ENCODE measurements around the gene NFATC1. TPM values are rescaled to one million over a fixed set of nuclear protein-coding genes. Genes with fewer than 3 reads are reported as not detected.

The NFATC1 gene
- total RNA-seq, 2 donors from 2014 or later = 20.3 to 79.3 TPM

DNA sequence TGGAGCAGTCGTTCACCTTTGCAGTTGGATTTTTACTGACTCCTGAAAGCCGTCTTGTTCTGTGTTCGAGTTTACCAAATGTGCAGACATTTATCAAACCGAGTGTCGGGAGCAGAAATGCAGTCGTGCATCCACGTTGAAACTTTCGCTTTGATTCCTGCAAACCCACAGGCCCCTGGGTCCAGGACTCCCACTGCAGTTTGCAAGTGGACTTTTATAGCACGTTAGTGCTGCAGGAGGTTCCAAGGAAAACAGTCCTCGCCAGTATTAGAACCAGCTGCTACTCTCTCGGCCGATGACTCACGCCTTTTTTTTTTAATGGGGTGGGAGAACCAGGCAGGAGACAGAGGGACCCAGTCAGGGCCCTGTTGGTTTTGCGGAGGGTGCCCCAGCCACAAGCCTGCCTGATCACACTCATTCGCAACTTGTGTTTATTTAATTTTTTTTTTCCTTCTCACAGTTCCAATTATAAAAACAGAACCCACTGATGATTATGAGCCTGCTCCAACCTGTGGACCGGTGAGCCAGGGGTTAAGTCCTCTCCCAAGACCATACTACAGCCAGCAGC lies 90.1 kb downstream of the NFATC1 start:
- Mint-ChIP-seq H3K36me3 (ENCODE audit: low read depth) (peaks cover 31% of the 10 kb centered on the region), H3K27me3 (no peaks in the 10 kb centered on the region), H3K27ac (no peak overlapping the region), H3K9me3 (no peaks in the 10 kb centered on the region), H3K4me3 (no peak overlapping the region), H3K4me1 (no peaks in the 10 kb centered on the region)
- no peak for ATAC-seq (replicated peaks)

DNA sequence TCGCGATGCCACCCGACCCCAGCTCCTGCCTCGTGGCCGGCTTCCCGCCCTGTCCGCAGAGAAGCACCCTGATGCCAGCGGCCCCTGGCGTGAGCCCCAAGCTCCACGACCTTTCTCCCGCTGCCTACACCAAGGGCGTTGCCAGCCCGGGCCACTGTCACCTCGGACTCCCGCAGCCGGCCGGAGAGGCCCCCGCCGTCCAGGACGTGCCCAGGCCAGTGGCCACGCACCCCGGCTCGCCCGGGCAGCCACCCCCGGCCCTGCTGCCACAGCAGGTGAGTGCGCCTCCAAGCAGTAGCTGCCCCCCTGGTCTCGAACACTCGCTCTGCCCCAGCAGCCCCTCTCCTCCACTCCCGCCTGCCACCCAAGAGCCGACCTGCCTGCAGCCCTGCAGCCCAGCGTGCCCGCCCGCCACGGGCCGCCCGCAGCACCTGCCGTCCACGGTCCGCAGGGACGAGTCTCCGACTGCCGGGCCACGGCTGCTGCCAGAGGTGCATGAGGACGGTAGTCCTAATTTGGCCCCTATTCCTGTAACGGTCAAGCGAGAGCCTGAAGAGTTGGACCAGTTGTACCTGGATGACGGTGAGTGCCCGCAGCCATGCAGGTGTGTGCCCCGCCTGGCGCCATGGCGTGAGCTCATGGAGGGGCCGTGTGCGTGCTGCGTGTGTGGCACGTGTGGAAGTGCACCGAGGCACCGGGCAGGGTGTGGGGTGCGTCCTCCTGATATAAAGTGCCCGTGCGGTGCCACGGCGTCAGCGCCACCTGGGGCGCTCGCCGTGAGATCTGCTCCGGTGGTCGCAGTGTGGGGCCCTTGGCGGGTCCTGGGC lies 90.8 kb downstream of the NFATC1 start:
- Mint-ChIP-seq H3K4me3 (no peak overlapping the region), H3K27me3 (no peaks in the 10 kb centered on the region), H3K4me1 (no peaks in the 10 kb centered on the region), H3K9me3 (no peaks in the 10 kb centered on the region), H3K36me3 (ENCODE audit: low read depth) (peaks cover 38% of the 10 kb centered on the region), H3K27ac (no peak overlapping the region)
- no peak for ATAC-seq (replicated peaks)

DNA sequence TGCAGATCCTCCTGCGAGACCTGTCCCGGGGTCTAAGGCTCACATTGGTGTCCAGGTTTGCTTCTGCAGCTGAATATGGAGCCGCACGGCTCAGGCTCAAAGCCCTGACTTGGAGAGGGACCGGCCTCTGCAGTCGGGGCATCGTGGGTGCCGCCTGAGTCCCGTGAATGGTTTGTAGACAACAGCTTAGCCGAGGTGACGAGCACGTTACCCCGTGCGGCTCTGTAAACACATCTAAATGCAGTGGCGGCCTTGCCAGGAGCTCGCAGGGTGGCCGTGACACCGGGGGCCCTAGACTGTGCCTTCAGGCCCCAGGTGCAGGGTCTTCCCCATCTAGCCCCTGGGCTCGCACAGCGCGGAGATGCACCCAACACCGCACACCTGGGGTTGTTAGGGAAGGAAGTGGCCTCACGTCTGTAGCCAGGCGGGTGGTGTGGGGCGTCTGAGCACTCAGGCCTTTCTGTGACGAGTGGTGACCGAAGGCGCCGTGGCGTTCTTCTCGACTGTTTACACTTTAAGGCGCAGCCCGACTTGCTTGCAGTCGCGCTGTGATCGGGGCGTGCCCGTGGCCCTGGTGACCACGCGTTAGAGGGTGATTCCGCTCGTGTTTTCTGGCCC lies 91.6 kb downstream of the NFATC1 start:
- no peak for ATAC-seq (replicated peaks)
- no peaks in the 10 kb centered on the region for H3K9me3 Mint-ChIP-seq
- H3K4me1 Mint-ChIP-seq = no peaks in the 10 kb centered on the region
- H3K27me3 Mint-ChIP-seq = no peaks in the 10 kb centered on the region
- no peak overlapping the region for H3K27ac Mint-ChIP-seq
- peaks cover 45% of the 10 kb centered on the region for H3K36me3 Mint-ChIP-seq (ENCODE audit: low read depth)
- no peak overlapping the region for H3K4me3 Mint-ChIP-seq

GRCh38 chr18:79487801-79488201 lies 92.1 kb downstream of the NFATC1 start:
- H3K27ac Mint-ChIP-seq = no peak overlapping the region
- H3K36me3 Mint-ChIP-seq (ENCODE audit: low read depth) = peaks cover 48% of the 10 kb centered on the region
- no peaks in the 10 kb centered on the region for H3K4me1 Mint-ChIP-seq
- H3K9me3 Mint-ChIP-seq = no peaks in the 10 kb centered on the region
- H3K4me3 Mint-ChIP-seq = no peak overlapping the region
- no peak for ATAC-seq (replicated peaks)
- no peaks in the 10 kb centered on the region for H3K27me3 Mint-ChIP-seq

GRCh38 chr18:79488311-79489050 lies 92.8 kb downstream of the NFATC1 start:
- Mint-ChIP-seq H3K9me3 (no peaks in the 10 kb centered on the region), H3K27ac (no peak overlapping the region), H3K27me3 (no peaks in the 10 kb centered on the region), H3K4me3 (no peak overlapping the region), H3K36me3 (ENCODE audit: low read depth) (peaks cover 51% of the 10 kb centered on the region), H3K4me1 (no peaks in the 10 kb centered on the region)
- ATAC-seq (replicated peaks) = no peak

DNA sequence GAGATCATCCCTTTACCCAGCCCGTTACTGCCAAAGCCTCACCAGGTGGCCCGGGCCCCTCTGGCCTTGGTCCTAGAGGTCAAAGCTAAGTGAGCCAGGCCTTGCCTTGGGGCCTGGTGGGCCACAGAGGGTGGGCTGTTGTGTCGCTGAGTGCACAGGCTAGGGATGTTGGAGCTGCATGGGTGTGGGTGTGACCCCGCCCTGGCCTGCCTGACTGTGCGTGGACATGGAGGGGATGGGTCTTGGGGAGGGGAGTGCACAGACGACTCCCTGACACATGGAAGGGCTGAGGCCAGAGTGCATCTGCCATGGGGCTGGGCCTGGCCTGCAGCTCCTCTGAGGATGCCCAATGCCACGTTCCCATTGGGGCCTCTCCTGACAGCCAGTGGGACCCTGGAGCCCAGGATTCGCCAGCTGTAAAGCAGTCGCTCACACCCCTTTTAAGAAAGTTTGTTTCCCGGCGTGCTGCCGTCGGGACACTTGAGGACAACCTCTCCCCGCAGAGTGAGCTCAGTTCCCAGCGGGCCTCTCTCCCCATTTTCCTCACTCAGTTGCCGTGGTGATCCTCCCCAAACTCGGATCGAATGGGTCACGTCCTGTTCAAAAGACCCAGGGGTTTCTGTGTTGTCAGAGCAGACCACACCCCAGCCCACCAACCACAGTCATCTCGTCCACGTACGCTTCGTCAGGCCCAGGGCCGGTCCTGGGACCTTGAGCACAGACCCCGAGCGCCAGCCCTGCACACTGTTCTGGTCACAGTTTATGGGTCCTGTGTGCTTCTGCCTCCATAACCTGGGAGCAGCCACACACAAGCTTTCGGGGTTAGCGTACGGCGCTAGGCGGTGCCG lies 93.5 kb downstream of the NFATC1 start:
- peaks cover 51% of the 10 kb centered on the region for H3K36me3 Mint-ChIP-seq (ENCODE audit: low read depth)

DNA sequence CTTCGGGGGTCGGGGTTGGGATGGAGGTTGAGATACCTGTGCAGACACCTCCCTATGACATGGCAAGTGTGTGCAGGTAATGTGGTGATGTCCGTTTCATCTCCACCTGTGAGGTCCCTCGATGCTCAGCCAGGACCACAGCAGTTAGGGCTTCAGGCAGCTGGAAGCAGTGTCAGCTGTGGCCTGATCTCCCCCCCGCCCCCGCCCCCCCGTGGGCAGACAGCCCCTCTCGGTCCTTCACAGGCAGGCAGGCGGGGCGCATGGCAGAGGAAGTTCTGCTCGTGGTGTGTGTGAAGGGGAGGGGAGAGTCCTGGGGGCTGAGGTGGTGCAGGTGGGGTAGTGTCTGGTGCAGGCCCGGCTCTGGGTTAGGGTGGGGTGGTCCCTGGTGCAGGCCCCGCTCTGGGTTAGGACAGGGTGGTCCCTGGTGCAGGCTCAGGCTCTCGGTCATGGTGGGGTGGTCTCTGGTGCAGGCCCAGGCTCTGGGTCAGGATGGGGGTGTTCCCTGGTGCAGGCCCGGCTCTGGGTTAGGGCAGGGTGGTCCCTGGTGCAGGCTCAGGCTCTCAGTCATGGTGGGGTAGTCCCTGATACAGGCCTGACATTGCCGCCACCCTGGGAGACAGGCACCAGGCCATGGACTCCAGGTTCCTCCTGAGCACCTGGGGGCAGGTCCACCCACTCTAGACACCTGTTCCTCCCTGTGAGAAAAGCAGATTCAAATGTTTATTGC lies 94.3 kb downstream of the NFATC1 start:
- H3K36me3 Mint-ChIP-seq (ENCODE audit: low read depth) = peaks cover 53% of the 10 kb centered on the region
- H3K4me3 Mint-ChIP-seq = no peak overlapping the region

More for the DNA sequence above, 93.5 kb downstream of the NFATC1 start:
- Mint-ChIP-seq H3K27ac (no peak overlapping the region), H3K4me1 (no peaks in the 10 kb centered on the region), H3K9me3 (no peaks in the 10 kb centered on the region), H3K27me3 (no peaks in the 10 kb centered on the region), H3K4me3 (no peak overlapping the region)
- no peak for ATAC-seq (replicated peaks)

DNA sequence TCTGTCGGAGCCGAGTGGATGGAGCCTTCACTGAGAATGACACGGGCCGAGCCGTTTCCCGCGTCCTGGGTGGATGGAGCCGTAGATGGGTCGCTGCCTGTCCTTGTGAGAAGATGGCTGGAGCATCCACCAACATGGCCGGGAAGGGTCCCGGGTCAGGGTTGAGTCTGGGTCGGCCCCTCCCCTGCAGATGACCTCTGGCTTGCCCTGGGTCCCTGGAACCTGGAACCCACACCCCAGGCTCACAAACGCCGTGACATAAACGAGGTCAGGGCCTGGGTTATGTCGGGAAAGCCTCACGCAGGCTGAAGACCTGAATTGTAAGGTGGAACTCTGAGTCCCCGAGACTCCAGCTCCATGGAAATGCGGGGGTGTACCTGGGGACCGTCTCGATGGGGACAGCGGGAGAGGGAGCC lies 94.9 kb downstream of the NFATC1 start:
- no peaks in the 10 kb centered on the region for H3K9me3 Mint-ChIP-seq

More for the DNA sequence above, 94.3 kb downstream of the NFATC1 start:
- Mint-ChIP-seq H3K27ac (no peak overlapping the region), H3K4me1 (no peaks in the 10 kb centered on the region), H3K9me3 (no peaks in the 10 kb centered on the region), H3K27me3 (no peaks in the 10 kb centered on the region)
- no peak for ATAC-seq (replicated peaks)

DNA sequence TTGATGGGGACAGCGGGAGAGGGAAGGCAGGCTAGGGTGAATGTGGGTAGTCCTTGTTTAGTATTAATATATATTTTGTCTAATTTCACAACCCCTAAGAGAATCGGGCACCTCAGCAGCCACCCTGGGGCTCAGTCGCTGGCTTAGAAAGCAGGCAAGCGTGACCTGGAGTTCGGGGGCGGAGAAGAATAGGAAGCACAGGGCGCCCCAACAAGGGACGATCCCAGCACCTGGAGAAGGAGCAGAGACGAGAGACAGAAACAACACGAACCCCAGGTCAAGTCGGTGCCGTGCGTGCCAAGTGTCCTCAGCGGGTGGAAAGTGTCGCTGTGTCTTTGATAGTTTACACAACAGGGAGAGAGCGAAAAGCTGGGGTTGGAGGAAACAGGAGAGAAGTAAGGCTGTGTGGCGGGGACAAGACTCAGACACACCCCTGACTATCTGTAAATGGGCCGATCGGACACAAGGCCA lies 95.4 kb downstream of the NFATC1 start:
- ATAC-seq (replicated peaks) = no peak
- Mint-ChIP-seq H3K4me1 (no peaks in the 10 kb centered on the region), H3K9me3 (no peaks in the 10 kb centered on the region), H3K27ac (no peak overlapping the region), H3K4me3 (no peak overlapping the region), H3K36me3 (ENCODE audit: low read depth) (peaks cover 58% of the 10 kb centered on the region), H3K27me3 (no peaks in the 10 kb centered on the region)

More for the DNA sequence above, 94.9 kb downstream of the NFATC1 start:
- no peak overlapping the region for H3K4me3 Mint-ChIP-seq
- no peak overlapping the region for H3K27ac Mint-ChIP-seq
- H3K4me1 Mint-ChIP-seq = no peaks in the 10 kb centered on the region
- no peaks in the 10 kb centered on the region for H3K27me3 Mint-ChIP-seq
- ATAC-seq (replicated peaks) = no peak
- peaks cover 58% of the 10 kb centered on the region for H3K36me3 Mint-ChIP-seq (ENCODE audit: low read depth)

GRCh38 chr18:79493211-79493800 lies 97.6 kb downstream of the NFATC1 start:
- no peak overlapping the region for H3K27ac Mint-ChIP-seq
- no peaks in the 10 kb centered on the region for H3K4me1 Mint-ChIP-seq
- peaks cover 71% of the 10 kb centered on the region for H3K36me3 Mint-ChIP-seq (ENCODE audit: low read depth)
- H3K27me3 Mint-ChIP-seq = no peaks in the 10 kb centered on the region
- H3K4me3 Mint-ChIP-seq = no peak overlapping the region
- no peak for ATAC-seq (replicated peaks)
- peaks cover 8% of the 10 kb centered on the region for H3K9me3 Mint-ChIP-seq

DNA sequence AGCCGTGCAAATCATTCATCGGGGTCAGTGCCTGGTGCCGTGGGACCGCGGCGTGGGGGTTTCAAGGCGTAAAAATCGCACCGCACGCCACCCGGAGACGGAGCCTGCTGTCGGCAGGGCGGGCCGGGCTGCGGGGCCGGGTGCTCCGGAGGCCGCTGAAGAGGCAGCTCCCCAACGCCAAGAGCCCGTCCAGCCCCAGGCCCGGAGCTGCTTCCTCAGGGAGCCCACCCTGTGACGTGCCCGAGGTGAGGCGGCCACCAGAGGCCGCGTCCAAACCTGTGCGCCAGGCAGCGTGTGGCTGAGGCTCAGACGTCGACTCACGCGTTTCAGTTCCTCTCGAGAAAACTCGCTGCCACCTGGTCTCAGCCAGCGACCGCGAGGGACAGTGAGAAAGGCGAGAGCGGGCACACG lies 98.1 kb downstream of the NFATC1 start:
- Mint-ChIP-seq H3K4me3 (no peak overlapping the region), H3K4me1 (no peaks in the 10 kb centered on the region), H3K27me3 (no peaks in the 10 kb centered on the region), H3K9me3 (peaks cover 10% of the 10 kb centered on the region), H3K36me3 (ENCODE audit: low read depth) (peaks cover 71% of the 10 kb centered on the region), H3K27ac (no peak overlapping the region)
- ATAC-seq (replicated peaks) = no peak

DNA sequence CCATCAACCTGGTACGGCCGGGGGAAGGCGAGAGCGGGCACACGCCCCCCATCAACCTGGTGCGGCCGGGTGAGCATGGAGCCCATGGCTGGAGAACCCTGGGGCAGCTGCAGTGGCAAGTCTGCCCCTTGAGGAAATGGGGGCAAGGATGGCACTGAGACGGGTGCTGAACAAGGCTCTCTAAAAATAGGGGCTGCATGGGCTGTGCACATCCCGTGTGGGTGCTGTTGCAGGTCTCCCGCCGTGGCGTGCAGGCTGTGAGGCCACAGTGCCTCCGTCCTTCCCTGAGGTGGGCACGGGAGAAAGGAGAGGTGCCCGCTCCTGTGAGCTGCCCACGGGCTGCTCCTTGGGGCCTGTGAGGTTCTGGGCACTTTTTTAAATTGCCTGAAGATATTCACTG lies 99.2 kb downstream of the NFATC1 start:
- Mint-ChIP-seq H3K36me3 (ENCODE audit: low read depth) (peaks cover 74% of the 10 kb centered on the region), H3K4me1 (no peaks in the 10 kb centered on the region), H3K27ac (no peak overlapping the region), H3K9me3 (peaks cover 10% of the 10 kb centered on the region), H3K4me3 (no peak overlapping the region), H3K27me3 (no peaks in the 10 kb centered on the region)
- no peak for ATAC-seq (replicated peaks)

DNA sequence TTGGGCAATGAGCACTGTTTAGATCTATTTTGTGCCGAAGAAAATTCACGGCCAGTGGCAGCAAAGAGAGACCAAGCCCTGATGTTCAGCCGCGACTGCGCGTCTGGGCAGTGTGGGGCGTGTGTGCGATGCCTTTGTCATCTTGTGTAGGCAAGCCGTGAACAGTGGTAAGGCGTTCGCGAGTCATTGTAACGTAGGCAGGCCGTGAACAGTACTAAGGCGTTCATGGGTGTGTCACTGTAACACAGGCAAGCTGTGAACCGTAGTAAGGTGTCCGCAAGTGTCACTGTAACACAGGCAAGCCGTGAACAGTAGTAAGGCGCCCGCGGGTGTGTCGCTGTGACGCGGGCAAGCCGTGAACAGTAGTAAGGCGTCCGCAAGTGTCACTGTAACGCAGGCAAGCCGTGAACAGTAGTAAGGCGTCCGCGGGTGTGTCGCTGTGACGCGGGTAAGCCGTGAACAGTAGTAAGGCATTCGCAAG lies 99.9 kb downstream of the NFATC1 start:
- peaks cover 10% of the 10 kb centered on the region for H3K9me3 Mint-ChIP-seq
- H3K4me1 Mint-ChIP-seq = no peaks in the 10 kb centered on the region
- no peak overlapping the region for H3K4me3 Mint-ChIP-seq
- no peaks in the 10 kb centered on the region for H3K27me3 Mint-ChIP-seq
- no peak overlapping the region for H3K27ac Mint-ChIP-seq
- ATAC-seq (replicated peaks) = no peak
- H3K36me3 Mint-ChIP-seq (ENCODE audit: low read depth) = peaks cover 74% of the 10 kb centered on the region

All from activated T-helper 17 cell treated with anti-CD3 and anti-CD28 coated beads, Interleukin-2, amount 50 U/mL, for 72 hours (primary cell).